ENCODE data around the gene PRAMEF12. TPM values are rescaled to one million over a fixed set of nuclear protein-coding genes. Genes with fewer than 3 reads are reported as not detected.
"Not testable (repeated sequence)": the region's sequence is repeated elsewhere in the genome, so short reads cannot be mapped to it uniquely, and the experiment has no call there.

PRAMEF12 gene
- total RNA-seq, 1 donor = not detected

DNA sequence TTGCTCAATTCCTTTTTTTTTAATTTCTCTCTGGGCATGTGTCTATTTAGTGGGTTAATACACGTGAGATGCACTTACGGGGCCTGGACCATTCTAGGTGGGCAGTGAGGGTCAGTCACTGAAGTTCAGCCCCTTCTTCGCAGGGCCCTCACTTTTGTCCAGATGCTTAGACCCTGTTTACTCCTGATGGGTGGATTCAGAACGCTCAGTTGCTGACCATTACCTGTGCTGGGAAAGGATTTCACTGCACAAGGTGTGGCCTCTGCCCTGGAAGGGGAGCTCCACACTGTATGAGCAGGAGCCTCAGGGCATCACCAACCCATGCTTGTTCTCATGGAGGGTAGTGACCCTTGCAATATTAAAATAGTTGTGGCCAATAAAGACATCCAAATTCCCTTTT, 4.5 kb downstream of the PRAMEF12 start:
- Histone ChIP-seq H3K27me3 (ENCODE audit: insufficient read depth, low read length) (no peaks in the 10 kb centered on the region), H2AFZ (ENCODE audit: low read length) (no peak overlapping the region), H3K79me2 (ENCODE audit: insufficient read depth, low read length) (no peaks in the 10 kb centered on the region), H3K4me3 (ENCODE audit: insufficient read depth, low read length) (no peak overlapping the region), H3K4me1 (ENCODE audit: insufficient read depth, low read length) (no peaks in the 10 kb centered on the region), H4K20me1 (ENCODE audit: insufficient read depth, low read length) (no peaks in the 10 kb centered on the region), H3K27ac (ENCODE audit: low read depth, low read length) (no peak overlapping the region), H3K9me3 (ENCODE audit: low read depth, low read length) (no peaks in the 10 kb centered on the region), H3K36me3 (ENCODE audit: insufficient read depth, low read length) (no peaks in the 10 kb centered on the region), H3K4me2 (ENCODE audit: insufficient read depth, low read length) (no peak overlapping the region)
- TF ChIP-seq, protein P1, sequence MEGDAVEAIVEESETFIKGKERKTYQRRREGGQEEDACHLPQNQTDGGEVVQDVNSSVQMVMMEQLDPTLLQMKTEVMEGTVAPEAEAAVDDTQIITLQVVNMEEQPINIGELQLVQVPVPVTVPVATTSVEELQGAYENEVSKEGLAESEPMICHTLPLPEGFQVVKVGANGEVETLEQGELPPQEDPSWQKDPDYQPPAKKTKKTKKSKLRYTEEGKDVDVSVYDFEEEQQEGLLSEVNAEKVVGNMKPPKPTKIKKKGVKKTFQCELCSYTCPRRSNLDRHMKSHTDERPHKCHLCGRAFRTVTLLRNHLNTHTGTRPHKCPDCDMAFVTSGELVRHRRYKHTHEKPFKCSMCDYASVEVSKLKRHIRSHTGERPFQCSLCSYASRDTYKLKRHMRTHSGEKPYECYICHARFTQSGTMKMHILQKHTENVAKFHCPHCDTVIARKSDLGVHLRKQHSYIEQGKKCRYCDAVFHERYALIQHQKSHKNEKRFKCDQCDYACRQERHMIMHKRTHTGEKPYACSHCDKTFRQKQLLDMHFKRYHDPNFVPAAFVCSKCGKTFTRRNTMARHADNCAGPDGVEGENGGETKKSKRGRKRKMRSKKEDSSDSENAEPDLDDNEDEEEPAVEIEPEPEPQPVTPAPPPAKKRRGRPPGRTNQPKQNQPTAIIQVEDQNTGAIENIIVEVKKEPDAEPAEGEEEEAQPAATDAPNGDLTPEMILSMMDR (IDR thresholded peaks at IDR 0.05; ENCODE audit: extremely low read depth, low read depth, low read length) = no peak
- DNase-seq (ENCODE audit: insufficient read length, low spot score, missing footprints) = no peak

DNA sequence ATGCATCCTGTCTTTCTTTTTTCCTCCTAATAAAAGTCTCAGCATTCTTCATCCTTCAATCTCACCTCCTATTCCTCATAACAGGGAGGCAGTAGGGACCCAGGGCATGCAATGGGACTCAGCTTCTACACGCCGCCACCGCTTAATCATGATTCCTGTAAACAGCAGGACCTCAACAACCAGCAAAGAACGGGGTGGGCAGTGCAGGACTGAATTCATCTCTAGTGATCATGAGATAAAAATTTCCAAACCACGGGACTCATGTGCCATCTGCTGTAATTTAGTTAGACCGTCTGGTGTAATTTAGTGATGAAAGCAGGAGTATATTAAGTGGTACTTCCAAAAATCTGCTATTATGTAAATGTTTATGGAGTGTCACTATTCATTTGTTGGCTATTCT, 5.4 kb downstream of the PRAMEF12 start:
- no peak overlapping the region for H3K4me2 ChIP-seq (ENCODE audit: insufficient read depth, low read length)
- no peaks in the 10 kb centered on the region for H3K9me3 ChIP-seq (ENCODE audit: low read depth, low read length)
- H3K79me2 ChIP-seq (ENCODE audit: insufficient read depth, low read length) = no peaks in the 10 kb centered on the region
- H3K4me1 ChIP-seq (ENCODE audit: insufficient read depth, low read length) = no peaks in the 10 kb centered on the region
- no peaks in the 10 kb centered on the region for H3K36me3 ChIP-seq (ENCODE audit: insufficient read depth, low read length)
- no peak overlapping the region for H3K27ac ChIP-seq (ENCODE audit: low read depth, low read length)
- DNase-seq (ENCODE audit: insufficient read length, low spot score, missing footprints) = no peak
- TF ChIP-seq, protein P1 (IDR thresholded peaks at IDR 0.05; ENCODE audit: extremely low read depth, low read depth, low read length) = no peak
- no peak overlapping the region for H2AFZ ChIP-seq (ENCODE audit: low read length)
- no peaks in the 10 kb centered on the region for H4K20me1 ChIP-seq (ENCODE audit: insufficient read depth, low read length)
- H3K27me3 ChIP-seq (ENCODE audit: insufficient read depth, low read length) = no peaks in the 10 kb centered on the region
- H3K4me3 ChIP-seq (ENCODE audit: insufficient read depth, low read length) = no peak overlapping the region

DNA sequence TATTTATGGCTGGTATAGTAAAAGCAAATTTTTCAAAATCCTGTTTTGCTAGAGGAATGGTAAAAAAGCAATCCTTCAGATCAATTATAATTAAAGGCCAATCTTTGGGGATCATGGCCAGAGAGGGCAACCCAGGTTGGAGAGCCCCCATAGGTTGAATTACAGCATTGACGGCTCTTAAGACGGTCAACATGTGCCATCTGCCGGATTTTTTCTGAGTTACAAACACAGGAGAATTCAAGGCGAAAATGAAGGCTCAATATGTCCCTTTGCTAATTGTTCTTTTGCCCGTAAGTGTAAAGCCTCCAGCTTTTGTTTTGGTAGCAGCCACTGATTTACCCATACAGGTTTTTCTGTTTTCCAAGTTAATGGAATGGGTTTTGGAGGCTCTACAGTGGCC, 8.0 kb downstream of the PRAMEF12 start:
- not testable (repeated sequence) for H3K4me1 ChIP-seq (ENCODE audit: insufficient read depth, low read length); H3K9me3 ChIP-seq (ENCODE audit: low read depth, low read length); H3K27ac ChIP-seq (ENCODE audit: low read depth, low read length); DNase-seq (ENCODE audit: insufficient read length, low spot score, missing footprints); H2AFZ ChIP-seq (ENCODE audit: low read length); H3K4me2 ChIP-seq (ENCODE audit: insufficient read depth, low read length); H4K20me1 ChIP-seq (ENCODE audit: insufficient read depth, low read length); H3K79me2 ChIP-seq (ENCODE audit: insufficient read depth, low read length); H3K36me3 ChIP-seq (ENCODE audit: insufficient read depth, low read length); H3K27me3 ChIP-seq (ENCODE audit: insufficient read depth, low read length); H3K4me3 ChIP-seq (ENCODE audit: insufficient read depth, low read length)

DNA sequence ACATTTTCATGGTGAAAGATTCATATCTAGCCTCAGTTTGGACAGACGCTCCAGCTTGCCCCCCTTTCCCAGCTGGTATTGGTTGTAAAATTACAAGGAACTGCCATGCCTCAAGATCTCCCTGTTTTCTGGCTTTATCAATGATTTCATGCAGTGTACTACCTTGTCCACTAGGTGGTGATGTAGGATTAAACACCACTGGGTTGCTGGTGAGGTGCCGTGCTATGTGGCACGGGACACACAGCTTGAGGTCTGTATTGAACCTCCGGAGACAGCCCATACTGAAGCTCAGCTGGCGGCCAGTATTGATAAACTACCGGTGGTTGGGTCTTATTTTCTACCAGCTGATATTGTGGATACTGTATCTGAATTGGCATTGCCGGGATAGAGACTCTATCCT, 10.2 kb downstream of the PRAMEF12 start:
- not testable (repeated sequence) for H3K27me3 ChIP-seq (ENCODE audit: insufficient read depth, low read length); H3K4me3 ChIP-seq (ENCODE audit: insufficient read depth, low read length); H4K20me1 ChIP-seq (ENCODE audit: insufficient read depth, low read length); DNase-seq (ENCODE audit: insufficient read length, low spot score, missing footprints); H2AFZ ChIP-seq (ENCODE audit: low read length); H3K4me2 ChIP-seq (ENCODE audit: insufficient read depth, low read length); H3K27ac ChIP-seq (ENCODE audit: low read depth, low read length); H3K4me1 ChIP-seq (ENCODE audit: insufficient read depth, low read length); H3K9me3 ChIP-seq (ENCODE audit: low read depth, low read length); H3K79me2 ChIP-seq (ENCODE audit: insufficient read depth, low read length); H3K36me3 ChIP-seq (ENCODE audit: insufficient read depth, low read length)

DNA sequence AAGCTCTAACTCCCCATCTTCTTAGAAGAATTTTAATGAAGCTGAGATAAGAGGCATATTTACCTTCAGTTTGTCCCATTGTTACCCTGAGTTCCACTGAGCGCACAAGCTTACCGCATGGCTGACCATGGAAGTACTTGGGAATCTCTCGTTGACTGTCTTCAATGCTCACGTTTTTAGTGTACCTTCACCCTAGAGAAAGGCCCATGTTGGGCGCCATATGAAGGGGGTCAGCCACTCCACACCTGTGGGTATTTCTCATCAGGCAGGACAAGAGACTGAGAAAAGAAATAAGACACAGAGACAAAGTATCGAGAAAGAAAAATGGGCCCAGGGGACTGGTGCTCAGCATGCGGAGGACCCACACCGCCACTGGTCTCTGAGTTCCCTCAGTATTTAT, 11.2 kb downstream of the PRAMEF12 start:
- DNase-seq (ENCODE audit: insufficient read length, low spot score, missing footprints); H2AFZ ChIP-seq (ENCODE audit: low read length): not testable (repeated sequence)

DNA sequence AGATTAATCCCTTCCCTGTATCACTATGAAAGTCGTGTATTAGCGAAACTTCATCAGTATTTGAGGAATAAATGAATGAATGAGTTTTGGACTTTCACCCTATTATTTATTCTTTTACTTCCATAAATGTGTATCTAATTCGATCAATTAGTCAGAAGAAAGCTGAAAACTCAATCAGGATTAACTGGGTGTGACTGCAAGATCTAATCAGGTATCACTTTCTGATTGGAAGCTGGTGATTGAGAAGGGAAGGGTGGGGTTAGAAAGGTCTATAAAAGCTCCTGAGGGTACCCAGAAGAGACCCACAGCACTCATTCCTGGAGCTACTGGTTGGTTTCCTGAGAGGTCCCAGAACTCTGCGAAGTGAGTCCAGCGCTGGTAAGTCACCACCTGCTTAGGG, 17.6 kb downstream of the PRAMEF12 start, which contains the start of gene PRAMEF1:
PRAMEF1 (plus strand) TSS at position 301 of the 400 bp plus-strand sequence. CDS start 1,831 bp downstream, outside the sequence.
- H3K27ac ChIP-seq (ENCODE audit: low read depth, low read length); H3K4me1 ChIP-seq (ENCODE audit: insufficient read depth, low read length); H3K4me3 ChIP-seq (ENCODE audit: insufficient read depth, low read length): not testable (repeated sequence)

More for the DNA sequence above, 11.2 kb downstream of the PRAMEF12 start:
- H3K79me2 ChIP-seq (ENCODE audit: insufficient read depth, low read length); H3K27me3 ChIP-seq (ENCODE audit: insufficient read depth, low read length); H3K4me1 ChIP-seq (ENCODE audit: insufficient read depth, low read length); H3K27ac ChIP-seq (ENCODE audit: low read depth, low read length); H3K9me3 ChIP-seq (ENCODE audit: low read depth, low read length); H3K4me2 ChIP-seq (ENCODE audit: insufficient read depth, low read length); H4K20me1 ChIP-seq (ENCODE audit: insufficient read depth, low read length); H3K36me3 ChIP-seq (ENCODE audit: insufficient read depth, low read length); H3K4me3 ChIP-seq (ENCODE audit: insufficient read depth, low read length): not testable (repeated sequence)

More for the DNA sequence above, 17.6 kb downstream of the PRAMEF12 start, which contains the start of gene PRAMEF1:
- not testable (repeated sequence) for DNase-seq (ENCODE audit: insufficient read length, low spot score, missing footprints); H3K27me3 ChIP-seq (ENCODE audit: insufficient read depth, low read length); H3K9me3 ChIP-seq (ENCODE audit: low read depth, low read length); H3K4me2 ChIP-seq (ENCODE audit: insufficient read depth, low read length); H2AFZ ChIP-seq (ENCODE audit: low read length); H4K20me1 ChIP-seq (ENCODE audit: insufficient read depth, low read length); H3K79me2 ChIP-seq (ENCODE audit: insufficient read depth, low read length); H3K36me3 ChIP-seq (ENCODE audit: insufficient read depth, low read length)
